AG04450 (cell line): ENCODE data around the gene PIK3R5. TPM values are rescaled to one million over a fixed set of nuclear protein-coding genes. Genes with fewer than 3 reads are reported as not detected.

Experiments
- CTCF ChIA-PET: fragments of 300-600, 350-600 bp; formaldehyde crosslinking; extraction: SDS; loops from one replicate; lab custom pipeline; 2022; ENCODE audit warnings: antibody characterized with exemption, inconsistent platforms; lab: Charles Lee
- POLR2A ChIA-PET: fragments of 350-600 bp; formaldehyde crosslinking; extraction: SDS; loops from one replicate; lab custom pipeline; 2021; ENCODE audit warnings: antibody characterized with exemption, inconsistent platforms; lab: Yijun Ruan, JAX
- DNase-seq: peaks from one replicate; pipeline ENCODE4 v3.0.0-alpha.2; 2011; ENCODE audit warnings: low read depth, low spot score
- H3K27ac ChIP-seq: one replicate; pipeline ENCODE4 v1.5.1; 2012; ENCODE audit warnings: low read depth, low read length, control low read depth
- H3K27me3 ChIP-seq: one replicate; pipeline ENCODE4 v1.6.0; 2012; ENCODE audit warnings: low read length; ENCODE audit not compliant: control insufficient read depth, insufficient read depth
- H3K4me3 ChIP-seq: 2 replicates; pipeline ENCODE4 v1.5.1; 2011; ENCODE audit warnings: mild to moderate bottlenecking, low read depth, low read length, control low read depth
- H3K9me3 ChIP-seq: 2 replicates; pipeline ENCODE4 v1.5.1; 2012; ENCODE audit warnings: low read length; ENCODE audit not compliant: control insufficient read depth, insufficient read depth
- polyA plus RNA-seq: library from polyadenylated mRNA; depleted of rRNA; stranded (reverse); fragments of >200 nt; gene quantifications from 2 replicates; pipeline ENCODE4 v1.2.3, GENCODE V29; 2011
- TF ChIP-seq, protein P1 (sequence below): IDR thresholded peaks from 2 replicates; pipeline ENCODE4 v1.5.1; 2011; ENCODE audit warnings: low read depth, low read length, control low read depth, inconsistent platforms

Gene PIK3R5
- polyA plus RNA-seq, 1 experiment = not detected

DNA sequence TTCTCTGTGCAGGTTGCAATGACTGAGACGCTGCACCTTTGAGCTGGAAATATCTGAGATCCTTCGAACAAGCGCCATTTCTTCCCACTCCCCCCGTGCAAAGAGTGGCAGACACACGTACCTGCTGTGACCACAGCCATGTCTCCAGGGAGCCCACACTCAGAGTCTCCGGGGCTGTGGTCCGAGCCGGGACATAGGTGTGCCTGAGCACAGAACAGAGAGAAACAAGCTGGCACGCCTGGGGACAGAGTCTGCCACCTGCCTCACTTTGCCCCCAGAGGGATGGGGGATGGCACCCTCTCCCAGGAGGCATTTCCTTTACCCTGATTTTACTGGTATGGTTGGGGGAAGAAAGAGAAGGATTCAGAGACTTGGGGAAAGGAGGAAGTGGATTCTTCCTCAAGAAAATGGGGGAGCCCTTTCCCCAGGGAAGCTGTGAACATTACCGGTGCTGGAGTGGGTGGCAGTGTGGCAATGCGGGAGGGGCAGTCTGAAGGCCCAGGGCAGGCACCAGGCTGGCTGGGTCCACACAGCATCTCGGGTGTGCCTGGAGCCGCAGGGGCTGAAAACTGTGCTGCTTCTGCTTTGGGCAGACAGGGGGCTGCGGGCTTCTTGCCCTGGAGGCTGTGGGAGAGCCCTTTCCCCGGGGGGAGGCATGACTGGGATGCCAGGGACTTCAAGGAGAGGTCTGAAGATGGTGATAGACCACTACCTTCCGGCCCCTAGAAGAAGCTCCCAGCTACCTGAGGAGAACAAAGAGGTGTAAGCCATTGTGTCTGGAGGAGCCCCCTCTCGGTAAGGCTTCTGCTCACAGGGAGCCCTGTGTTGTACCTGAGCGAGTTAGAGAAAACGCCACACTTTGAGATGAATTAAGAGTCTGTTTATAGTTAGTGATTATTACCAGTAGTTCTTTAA lies 91.4 kb downstream of the PIK3R5 start:
- Histone ChIP-seq H3K27me3 (peaks cover 8% of the 10 kb centered on the region), H3K4me3 (no peak overlapping the region), H3K9me3 (no peaks in the 10 kb centered on the region; the same call in 1 of the 2 replicates), H3K27ac (no peak overlapping the region)
- DNase-seq = no peak
- TF ChIP-seq, protein P1, sequence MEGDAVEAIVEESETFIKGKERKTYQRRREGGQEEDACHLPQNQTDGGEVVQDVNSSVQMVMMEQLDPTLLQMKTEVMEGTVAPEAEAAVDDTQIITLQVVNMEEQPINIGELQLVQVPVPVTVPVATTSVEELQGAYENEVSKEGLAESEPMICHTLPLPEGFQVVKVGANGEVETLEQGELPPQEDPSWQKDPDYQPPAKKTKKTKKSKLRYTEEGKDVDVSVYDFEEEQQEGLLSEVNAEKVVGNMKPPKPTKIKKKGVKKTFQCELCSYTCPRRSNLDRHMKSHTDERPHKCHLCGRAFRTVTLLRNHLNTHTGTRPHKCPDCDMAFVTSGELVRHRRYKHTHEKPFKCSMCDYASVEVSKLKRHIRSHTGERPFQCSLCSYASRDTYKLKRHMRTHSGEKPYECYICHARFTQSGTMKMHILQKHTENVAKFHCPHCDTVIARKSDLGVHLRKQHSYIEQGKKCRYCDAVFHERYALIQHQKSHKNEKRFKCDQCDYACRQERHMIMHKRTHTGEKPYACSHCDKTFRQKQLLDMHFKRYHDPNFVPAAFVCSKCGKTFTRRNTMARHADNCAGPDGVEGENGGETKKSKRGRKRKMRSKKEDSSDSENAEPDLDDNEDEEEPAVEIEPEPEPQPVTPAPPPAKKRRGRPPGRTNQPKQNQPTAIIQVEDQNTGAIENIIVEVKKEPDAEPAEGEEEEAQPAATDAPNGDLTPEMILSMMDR = no peak
- POLR2A ChIA-PET = no interaction called here
- CTCF ChIA-PET = no interaction called here

DNA sequence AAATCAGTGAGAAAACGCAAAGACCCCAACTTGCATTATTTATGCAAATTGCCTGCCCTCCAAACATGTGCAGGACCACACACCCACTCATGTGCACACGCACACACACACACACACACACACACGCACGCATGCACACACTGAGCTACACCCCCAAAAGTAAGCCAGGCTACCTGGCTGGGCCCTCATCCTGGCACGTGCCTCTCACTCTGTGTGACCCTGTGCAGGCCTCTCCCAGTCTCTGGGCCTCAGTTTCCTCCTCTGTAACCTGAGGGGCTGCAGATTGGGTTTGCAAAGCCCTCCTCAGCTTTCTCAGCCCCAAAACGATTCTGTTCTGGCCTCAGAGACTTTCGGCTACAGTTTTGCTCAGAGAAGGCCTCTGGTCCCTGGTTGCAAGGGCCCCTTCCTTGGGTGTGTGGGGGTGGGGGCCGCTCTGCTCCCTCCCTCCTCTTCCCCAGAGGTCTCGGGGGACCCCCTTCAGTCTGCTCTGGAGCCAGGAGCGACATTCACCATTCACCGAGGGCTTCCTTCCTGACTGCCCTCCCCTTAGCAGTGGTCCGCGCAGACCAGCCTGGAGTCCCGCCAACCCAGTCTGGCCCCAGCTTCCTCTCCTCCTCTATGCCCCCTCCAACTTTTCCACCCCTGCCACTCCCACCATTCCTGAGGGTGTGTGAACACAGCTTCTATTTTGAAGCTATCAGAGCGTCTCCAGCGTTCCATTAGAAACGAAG lies 92.6 kb downstream of the PIK3R5 start:
- H3K27ac ChIP-seq = no peak overlapping the region
- POLR2A ChIA-PET = no interaction called here
- DNase-seq = no peak
- CTCF ChIA-PET = no interaction called here
- H3K4me3 ChIP-seq = no peak overlapping the region
- TF ChIP-seq, protein P1 = no peak
- no peaks in the 10 kb centered on the region; the same call in 1 of the 2 replicates for H3K9me3 ChIP-seq
- H3K27me3 ChIP-seq = peaks cover 8% of the 10 kb centered on the region

DNA sequence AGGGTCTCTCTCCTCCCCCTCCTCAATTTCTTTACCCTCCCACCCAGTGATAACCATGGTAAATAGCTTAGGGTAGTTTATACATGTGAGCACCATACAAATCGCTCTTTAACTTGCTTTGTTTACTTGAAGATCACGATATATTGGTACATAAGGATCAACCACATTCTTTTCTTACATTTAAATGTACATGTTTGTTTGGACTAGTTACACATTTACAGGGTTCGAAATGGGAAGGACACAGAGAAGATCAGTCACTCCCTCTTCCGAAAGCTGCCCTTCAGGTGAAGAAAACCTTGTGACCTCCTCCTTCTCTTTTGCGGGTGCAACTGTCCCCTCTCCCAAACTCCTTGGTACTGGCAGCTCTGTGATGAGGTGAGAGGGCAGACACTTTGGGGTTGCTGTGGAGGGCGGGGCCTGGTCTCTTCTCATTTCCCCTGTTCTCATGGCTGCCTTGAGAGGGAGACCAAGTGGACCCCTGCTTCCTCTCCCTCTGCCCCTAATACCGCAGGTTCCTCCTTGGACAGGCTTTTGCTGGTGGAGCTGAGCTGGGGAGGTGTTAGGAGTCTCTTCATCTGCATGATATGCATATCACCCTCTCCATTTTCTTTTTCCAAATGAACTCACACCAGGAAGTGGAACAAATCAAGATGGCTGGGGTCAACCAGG lies 93.3 kb downstream of the PIK3R5 start:
- CTCF ChIA-PET = interaction anchor here (0.6 kb wide), 3 partner anchors 262 to 1746 kb away, joined by 3 to 4 read pairs (median 3); no protein-coding TSS in a partner anchor
- POLR2A ChIA-PET = no interaction called here
- DNase-seq = no peak
- no peaks in the 10 kb centered on the region; the same call in 1 of the 2 replicates for H3K9me3 ChIP-seq
- no peak overlapping the region for H3K4me3 ChIP-seq
- H3K27ac ChIP-seq = no peak overlapping the region
- H3K27me3 ChIP-seq = peaks cover 8% of the 10 kb centered on the region
- TF ChIP-seq, protein P1 = no peak

DNA sequence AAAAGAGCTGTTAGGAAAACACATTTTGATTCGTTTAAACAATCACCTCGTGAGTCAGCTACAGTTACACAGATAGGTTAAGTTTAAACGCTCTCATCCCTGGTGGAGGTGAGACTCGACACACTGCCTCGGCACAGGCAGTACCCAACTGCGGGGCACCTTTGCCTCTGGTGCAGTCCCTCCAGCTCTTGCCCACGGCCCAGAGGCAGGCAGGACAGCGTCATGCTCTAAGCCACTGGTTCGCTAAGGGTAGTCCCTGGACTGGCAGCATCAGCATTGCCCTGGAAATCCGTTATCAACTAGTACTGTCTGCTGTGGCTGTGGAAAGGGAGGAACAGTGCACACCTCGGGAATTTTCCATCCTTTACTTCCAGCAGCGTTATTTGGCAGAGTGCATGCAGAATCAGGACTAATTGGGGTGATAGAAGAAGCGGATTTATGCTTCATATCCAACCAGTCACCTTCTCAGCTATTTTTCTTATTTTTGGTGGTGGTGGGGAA lies 94.4 kb downstream of the PIK3R5 start:
- TF ChIP-seq, protein P1 = no peak
- POLR2A ChIA-PET = no interaction called here
- H3K9me3 ChIP-seq = no peaks in the 10 kb centered on the region; the same call in 1 of the 2 replicates
- CTCF ChIA-PET = interaction anchor here (0.6 kb wide), 2 partner anchors 263 to 461 kb away, joined by 3 to 4 read pairs; no protein-coding TSS in a partner anchor
- no peak overlapping the region for H3K27ac ChIP-seq
- DNase-seq = no peak
- peaks cover 8% of the 10 kb centered on the region for H3K27me3 ChIP-seq
- H3K4me3 ChIP-seq = no peak overlapping the region
